Left renal cortex interstitium (tissue), 4 donors: ENCODE data around the gene MSRB3. TPM values are rescaled to one million over a fixed set of nuclear protein-coding genes. Genes with fewer than 3 reads are reported as not detected.

Experiments
- DNase-seq, 4 donors: peaks; one replicate each; pipeline ENCODE4 v3.0.0-alpha.2; 2013; ENCODE audit warnings: low read depth in 4 of 4, low spot score in 2 of 4, missing footprints in 1 of 4
- polyA plus RNA-seq, 4 donors: library from polyadenylated mRNA; unstranded; fragments of 120-200 nt; gene quantifications; one replicate each; pipeline ENCODE4 v1.2.1, GENCODE V29; 2013; ENCODE audit not compliant: insufficient read length in 4 of 4

MSRB3 gene
- polyA plus RNA-seq, 4 donors = 20.4 to 24.6 (median 22.5) TPM

DNA sequence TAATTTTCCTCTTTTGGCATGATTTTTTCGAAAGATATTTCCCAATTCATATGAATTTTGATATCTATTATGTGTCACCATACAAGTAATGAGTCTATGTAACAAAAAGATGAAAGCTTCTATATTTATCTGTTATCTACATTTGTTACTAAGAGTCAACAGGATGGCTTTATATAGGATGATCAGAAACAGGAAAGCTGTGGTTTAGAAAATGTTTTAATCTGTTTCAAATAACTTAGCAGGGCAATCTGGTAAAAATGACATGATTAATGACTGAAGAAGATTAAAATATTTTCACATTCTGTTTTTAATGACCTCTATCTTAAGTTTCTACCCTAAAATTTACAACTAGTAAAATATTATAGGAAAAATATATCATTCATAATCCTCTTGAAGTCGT lies 105.8 kb downstream of the MSRB3 start:
- DNase-seq = no peak

DNA sequence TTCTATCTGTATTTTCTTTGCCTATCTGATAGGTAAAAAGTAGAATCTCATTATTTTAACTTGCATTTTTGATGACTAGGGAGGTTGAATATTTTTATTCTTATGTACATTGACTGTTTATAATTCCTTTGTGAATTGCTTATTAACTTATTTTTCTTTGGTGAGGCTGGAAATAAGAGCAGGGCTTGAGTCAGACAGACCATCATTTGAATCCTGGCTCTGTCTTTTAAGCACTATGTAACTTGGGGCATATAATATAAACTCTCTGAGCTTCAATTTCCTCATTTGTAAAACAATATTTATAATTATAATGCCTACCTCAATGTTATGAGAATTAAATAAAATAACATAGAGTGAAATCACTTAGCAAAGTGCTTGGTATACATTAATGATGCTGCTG lies 108.9 kb downstream of the MSRB3 start:
- DNase-seq = no peak

- DNase-seq = no peak
These were observed 111.0 kb downstream of the MSRB3 start for GRCh38 chr12:65389436-65389835.

DNA sequence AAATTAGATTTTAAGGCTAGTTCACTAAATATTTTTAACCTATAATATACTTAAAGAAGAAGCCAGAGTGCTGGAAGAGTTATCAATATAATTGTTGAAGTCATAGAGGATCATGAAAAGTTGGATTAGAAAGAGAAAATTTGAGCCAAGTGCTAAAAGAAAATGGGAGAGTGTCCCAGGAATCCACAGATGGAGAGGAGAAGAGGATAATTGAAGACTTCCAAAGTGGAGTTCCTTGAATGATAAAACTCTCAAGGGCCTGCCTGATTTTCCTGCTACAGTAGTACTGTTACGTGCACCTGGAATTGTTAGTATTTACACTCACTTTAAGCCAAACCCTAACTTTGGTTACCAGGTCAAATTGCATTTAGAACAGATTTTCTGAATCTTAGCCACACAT lies 113.2 kb downstream of the MSRB3 start:
- no peak for DNase-seq

GRCh38 chr12:65392491-65392890 lies 114.0 kb downstream of the MSRB3 start:
- DNase-seq = no peak

DNA sequence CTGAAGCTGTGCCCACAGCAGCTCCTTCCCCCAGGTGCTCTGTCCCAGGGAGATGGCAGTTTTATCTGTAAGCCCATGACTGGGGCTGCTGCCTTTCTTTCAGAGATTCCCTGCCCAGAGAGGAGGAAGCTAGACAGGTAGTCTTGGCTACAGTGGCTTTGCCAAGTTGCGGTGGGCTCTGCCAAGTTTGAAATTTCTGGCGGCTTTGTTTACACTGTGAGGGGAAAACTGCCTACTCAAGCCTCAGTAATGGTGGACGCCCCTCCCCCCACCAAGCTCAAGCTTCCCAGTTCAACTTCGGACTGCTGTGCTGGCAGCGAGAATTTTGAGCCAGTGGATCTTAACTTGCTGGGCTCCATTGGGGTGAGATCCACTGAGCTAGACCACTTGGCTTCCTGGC lies 124.7 kb downstream of the MSRB3 start:
- no peak for DNase-seq

- DNase-seq = no peak
These were observed 129.1 kb downstream of the MSRB3 start for GRCh38 chr12:65407388-65408149.

- DNase-seq = no peak
These were observed 130.0 kb downstream of the MSRB3 start for GRCh38 chr12:65408441-65408840.

- no peak for DNase-seq
These were observed 131.2 kb downstream of the MSRB3 start for GRCh38 chr12:65409726-65410125.

DNA sequence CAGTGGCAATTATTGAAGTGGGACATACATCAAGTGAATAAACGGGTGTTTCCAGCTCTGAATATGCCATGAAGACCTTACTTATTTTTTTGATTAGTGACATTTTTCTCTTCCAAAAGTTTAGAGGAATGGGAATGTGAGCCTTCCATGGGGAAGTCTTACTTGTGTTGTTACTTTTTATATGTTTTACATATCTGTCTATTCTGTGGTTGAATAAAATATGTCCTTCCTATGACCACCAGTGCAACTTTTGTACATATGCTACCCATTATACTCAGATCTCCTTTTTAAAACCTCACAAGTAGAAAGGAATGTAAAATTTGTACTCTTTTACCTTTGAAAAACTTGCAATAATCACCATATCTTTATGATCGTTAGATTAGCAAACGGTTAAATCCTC lies 132.7 kb downstream of the MSRB3 start:
- DNase-seq = no peak

DNA sequence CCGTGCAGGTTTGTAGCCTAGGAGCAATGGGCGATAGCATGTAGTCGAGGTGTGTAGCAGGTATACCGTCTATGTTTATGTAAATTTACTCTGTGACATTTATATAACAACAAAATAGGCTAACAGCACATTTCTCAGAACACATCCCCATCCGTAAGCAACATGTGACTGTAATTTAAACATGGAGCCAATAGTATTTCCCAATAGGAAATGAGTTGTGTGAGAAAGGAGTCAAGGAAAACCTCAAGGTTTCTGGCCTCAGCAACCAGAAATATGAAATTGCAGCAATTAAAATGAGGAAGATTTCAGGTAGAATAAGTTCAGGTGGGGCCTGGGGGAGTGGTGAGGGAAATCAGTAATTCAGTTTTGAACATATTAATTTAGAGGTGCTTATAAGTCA lies 136.0 kb downstream of the MSRB3 start:
- no peak for DNase-seq

DNA sequence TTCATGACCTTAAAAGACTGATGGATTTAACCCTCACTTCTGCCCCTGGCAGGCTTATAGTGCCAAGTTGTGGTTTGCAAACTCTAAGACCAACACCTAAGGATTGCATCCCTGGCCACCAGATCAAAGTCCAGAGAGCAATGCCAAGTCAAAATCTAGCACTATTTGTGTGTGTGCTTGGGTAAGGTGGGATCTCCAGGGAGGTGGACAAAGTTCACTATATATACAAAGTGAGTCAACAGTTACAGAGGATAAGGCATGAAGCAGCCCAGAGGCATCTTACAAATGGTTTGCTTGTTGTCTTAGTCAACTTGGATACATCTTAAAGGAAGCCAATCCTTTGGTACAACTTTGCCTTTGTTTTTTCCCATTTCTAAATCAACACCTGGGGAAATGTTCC lies 137.3 kb downstream of the MSRB3 start:
- DNase-seq = no peak

DNA sequence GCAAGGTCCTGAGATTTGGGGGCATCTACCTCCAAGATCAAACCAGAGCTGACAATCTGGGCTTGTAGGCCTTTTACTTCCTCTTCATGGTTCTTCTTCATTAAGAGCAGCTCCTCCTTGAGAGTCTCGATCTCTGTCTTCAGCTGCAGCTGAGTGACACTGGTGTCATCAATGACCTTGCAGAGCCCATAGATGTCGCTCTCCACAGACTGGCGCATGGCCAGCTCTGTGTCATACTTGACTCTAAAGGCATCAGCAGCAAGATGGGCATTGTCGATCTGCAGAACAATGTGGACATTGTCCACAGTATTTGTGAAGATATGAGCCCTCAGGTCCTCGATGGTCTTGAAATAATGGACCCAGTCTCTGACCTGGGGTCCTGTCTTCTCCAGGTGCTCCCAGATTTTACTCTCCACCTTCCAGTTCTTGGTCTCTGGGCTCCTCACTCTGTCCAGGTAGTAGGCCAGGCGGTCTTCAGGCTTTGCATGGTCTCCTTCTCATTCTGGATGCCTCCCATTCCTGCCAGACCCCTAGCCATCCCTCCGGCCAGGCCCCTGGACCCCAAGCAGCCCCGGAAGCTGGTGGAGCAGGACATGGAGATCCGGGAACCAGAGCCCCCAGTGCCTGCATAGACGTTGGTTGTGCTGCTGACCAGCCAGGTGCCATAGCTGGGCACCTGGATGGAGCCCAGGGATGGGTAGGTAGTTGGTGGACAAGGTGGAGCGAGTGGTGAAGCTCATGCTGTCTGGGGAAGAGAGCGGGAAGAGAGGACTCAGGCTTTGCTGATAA lies 141.0 kb downstream of the MSRB3 start:
- no peak for DNase-seq

GRCh38 chr12:65420941-65421340 lies 142.5 kb downstream of the MSRB3 start:
- DNase-seq = no peak

GRCh38 chr12:65427646-65428045 lies 149.2 kb downstream of the MSRB3 start:
- no peak for DNase-seq

DNA sequence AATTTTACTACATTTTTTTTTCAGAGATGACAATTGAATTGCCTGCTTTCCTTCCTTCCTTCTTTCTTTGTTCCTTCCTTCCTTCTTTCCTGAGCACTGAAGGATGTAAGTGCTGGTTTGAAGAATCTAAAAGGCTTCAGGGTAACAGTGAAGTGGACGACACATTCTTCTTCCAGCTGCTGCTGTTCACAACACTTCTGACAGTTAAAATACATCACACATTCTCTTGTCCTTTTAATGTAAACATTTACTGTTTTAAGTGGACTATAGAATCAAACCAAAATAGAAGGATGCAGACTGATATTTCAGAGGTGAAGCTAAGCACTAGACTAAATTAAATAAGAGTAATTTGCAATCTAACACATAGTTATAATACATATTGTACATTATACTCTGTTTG lies 151.5 kb downstream of the MSRB3 start:
- DNase-seq = no peak

- DNase-seq = no peak
These were observed 152.3 kb downstream of the MSRB3 start for GRCh38 chr12:65430571-65431306.

DNA sequence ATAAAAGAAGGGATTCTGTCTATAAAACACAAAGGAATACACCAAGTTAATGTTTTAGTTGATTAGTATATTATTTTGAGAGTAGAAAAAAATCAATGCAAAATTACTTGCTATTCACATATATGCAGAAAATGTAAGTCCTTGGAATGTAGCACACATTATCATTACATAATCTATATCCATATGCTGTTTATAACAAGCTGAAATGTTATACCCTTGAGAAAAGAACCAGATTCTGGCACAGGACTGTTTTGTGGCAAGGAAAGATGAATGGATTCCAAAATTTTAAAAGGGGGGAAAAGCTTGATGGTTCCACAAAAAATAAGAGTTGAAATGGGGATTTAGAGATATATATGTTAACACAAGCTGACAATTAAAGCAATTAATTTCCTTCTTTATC lies 153.6 kb downstream of the MSRB3 start:
- no peak for DNase-seq

DNA sequence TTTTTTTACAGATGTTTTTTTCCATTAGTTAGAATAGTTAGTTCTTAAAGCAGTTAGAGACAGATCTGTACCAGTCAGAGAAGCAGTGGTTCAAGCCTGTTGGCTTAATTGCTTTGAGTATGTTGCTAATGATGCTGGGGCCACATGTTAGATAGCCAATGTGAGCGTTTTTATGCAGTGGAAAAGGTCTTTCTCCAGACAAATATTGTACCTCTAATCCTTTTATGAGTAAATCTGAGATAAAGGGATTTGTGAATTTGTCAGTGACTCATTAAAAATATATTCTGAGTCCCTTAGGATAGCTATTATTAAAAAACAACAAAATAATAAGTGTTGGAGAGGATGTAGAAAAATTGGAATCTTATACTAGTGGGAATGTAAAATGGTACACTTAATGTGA lies 154.2 kb downstream of the MSRB3 start:
- DNase-seq = no peak

DNA sequence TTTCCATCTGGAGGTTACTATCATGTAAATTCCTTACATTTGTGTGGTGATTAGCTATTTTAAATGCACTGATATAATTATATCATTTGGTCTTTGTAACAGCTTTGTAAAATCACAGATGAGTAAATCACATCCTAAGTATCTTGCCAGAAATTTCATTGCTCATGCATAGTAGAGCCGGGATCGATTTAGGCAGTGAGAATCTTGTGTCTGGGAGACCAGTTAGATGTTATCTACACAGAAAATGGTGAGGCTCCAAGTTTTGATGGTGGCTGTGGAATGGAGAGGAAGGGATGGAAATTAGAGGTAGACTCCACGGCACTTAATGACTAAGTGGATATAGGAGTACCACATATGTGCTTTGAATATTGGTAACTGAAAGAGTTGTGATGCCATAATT lies 156.3 kb downstream of the MSRB3 start:
- DNase-seq = no peak

DNA sequence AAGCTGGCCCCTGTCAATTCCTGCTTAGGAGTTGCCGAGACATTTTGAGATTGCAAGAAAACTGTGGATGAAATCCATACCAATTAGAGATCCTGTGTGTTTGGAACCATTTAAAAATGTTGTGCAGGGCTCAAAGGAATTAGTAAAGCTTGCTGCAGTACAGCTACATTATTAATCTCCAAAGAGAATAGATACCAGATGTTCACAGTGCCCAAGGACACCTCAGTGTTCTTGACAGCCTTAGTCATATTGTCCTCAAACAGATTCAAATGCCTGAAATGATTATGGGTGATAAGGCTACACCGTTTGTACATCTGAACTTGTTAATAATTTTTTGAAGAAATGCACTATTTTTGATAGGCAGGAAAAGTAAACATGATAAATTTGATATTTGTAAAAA lies 164.6 kb downstream of the MSRB3 start:
- DNase-seq = no peak

- DNase-seq = no peak
These were observed 166.5 kb downstream of the MSRB3 start for GRCh38 chr12:65444996-65445395.
